Hematopoietic multipotent progenitor cell treated with erythropoietin and hydrocortisone succinate and interleukin-3 and kit ligand, for 8 days (in vitro differentiated cells): Measurements from ENCODE around the gene SMIM35.

ENCODE experiments used
- DNase-seq: peaks from one replicate; pipeline ENCODE4 v3.0.0-alpha.2; 2015

SMIM35 gene

GRCh38 chr11:118017631-118018315, 69.0 kb downstream of the SMIM35 start:
- DNase-seq: no peak

- no peak for DNase-seq
Observed at GRCh38 chr11:118017111-118017510, 69.7 kb downstream of the SMIM35 start.

DNA sequence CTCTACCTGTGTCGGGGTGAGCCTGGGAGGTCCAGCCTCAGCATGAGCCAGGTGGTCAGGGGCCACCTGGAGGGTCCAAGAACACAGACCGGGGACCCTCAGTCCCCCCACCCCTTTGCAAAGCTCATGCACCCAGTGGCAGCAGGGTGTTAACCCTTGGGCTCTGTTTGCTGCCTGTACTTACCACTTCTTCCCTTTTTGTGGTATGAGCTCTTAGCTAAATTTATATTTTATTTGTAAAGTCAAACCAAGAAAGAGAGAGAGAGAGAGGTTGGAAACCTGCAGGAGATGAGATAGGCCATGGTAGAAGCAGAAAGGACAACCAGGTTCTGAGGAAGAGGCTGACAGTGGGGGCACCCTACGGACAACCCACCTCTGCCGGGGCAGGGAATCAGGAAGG, 70.7 kb downstream of the SMIM35 start:
- DNase-seq: no peak

- no peak for DNase-seq
Observed at GRCh38 chr11:118015385-118015841, 71.3 kb downstream of the SMIM35 start.

DNA sequence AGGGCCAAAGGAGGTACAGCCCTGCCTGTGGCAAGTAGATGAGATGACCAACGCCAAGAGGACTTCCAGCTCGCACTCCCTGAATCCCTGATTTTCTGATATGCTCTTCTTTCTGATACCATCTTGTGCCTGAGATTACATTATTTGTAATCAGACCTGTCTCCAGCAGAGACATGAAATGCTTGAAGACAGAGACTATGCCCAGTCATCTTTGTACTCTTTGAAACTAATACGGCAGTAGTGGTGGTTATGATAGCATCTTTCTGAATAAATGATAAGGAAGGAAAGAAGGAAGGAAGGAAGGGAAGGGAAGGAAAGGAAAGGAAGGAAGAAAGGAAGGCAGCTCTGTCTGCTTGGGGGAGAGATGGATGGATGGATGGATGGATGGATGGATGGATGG, 72.7 kb downstream of the SMIM35 start:
- no peak for DNase-seq

- peak; percentile 51 for DNase-seq
Observed at GRCh38 chr11:118012083-118012669, 74.6 kb downstream of the SMIM35 start.

DNA sequence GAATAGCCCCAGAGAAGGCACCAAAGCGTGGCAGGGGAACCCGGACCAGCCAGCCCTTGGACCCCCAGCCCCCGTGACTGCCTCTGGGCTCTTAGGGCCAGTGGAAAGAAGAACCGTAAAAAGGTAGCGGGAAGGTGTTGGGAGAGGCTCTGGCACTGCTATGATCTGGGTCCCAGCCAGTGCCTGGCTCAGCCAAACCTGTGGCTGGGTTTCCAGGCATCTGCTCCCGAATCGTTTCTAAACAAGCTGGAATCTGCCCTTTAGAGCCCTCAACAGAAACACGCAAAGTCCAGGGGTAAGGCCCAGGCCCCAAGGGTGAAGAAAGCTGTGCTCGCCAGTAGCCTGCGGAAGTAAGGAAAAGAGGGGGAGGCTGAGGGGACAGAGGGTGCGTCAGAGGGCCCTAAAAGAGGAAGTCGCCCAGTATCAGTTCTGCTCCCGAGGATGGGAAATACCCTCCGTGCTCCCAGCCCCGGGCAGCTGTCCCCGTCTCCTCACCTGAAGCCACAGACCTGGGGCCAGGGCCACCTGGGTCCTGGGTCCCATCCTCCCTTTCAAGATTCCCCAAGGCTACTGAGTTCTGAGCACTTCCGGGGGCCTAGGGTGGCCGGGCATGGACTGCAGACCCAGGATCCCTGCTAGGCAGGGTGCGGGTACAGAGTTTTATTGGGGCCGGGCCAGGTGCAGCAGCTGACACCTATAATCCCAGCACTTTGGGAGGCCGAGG, 75.9 kb downstream of the SMIM35 start:
- peak; percentile 20 for DNase-seq

- DNase-seq: no peak
Observed at GRCh38 chr11:118009864-118010737, 76.7 kb downstream of the SMIM35 start.

GRCh38 chr11:118008271-118008911, 78.4 kb downstream of the SMIM35 start:
- no peak for DNase-seq

GRCh38 chr11:118007563-118008270, 79.0 kb downstream of the SMIM35 start:
- peak; percentile 65 for DNase-seq

DNA sequence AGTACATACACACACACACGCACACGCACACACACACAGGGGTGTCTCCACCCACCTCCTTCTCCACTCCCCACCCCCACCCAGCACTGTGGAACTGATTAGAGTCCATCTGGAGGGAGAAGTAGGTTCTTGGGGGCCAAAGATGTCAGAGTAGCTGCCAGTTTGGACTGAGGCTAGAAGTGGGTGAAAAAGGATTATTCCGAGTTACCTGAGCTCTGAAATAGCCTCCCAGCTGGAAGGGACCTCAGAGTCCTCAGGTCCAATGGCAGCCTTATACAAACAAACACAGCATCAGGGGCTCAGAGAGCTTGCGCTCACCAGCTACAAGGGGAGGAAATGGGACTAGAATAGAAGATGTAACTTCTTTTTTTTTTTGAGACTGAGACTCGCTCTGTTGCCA, 79.7 kb downstream of the SMIM35 start:
- no peak for DNase-seq

DNA sequence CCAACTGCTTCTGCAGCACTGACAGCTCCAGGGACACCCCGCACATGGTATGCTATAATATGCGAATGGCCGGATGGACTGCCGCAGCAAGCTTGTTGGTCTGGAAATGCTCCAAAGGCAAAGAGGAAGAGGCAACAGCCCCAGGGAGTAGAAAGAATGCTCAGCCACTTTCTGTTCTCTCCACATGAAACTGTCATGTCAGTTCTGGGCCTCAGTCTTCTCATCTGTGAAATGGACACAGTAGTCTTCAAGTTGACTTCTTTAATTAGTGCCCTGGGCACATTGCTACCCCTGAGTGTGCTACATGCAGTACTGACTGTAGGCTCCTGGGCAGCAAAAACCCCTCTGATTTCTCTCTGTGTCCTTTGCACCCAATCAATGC, 80.6 kb downstream of the SMIM35 start:
- no peak for DNase-seq

DNA sequence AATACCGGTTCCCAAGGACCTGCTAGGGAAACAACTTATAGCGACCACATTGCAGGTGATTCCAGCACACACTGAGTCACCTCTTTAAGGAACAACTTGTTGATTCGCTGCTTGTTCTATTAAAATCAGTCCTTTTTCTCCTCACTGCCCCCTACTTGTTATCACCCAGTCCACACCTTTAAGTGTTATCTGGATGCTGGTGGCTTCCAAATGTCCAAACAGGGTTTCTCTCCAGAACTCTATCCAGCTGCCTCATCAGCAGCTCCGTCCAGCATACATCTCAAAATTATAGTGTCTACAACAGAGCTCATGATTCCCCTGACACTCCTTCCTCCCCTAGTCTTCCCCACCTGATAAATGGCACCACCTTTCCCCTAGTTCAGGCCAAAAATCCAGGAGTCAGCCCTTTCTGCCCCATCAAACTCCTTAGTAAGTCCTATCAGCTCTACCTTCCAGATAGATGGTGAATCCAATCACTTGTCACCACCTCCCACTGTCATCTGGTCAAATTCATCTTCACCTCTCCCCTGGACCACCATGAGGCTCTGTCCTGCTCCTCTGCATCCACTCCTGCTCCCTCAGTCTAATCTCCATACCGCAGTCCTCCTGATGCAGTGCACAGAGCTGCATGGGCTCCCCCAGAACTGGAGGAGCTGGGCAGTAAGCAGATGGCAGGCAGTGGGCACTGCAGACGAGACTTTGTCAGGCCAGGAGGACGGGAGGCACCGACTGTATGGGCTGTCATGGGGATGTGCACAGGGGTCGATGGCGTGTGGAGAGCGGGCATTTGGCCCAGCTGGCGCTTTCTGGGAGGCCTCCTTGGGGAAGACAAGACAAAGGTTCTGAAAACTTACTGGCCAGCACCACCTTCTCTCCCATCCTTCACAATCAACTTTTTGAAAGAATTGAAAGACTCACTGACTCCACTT, 81.3 kb downstream of the SMIM35 start:
- DNase-seq: peak; percentile 12

- DNase-seq: no peak
Observed at GRCh38 chr11:118004543-118005223, 82.1 kb downstream of the SMIM35 start.

GRCh38 chr11:118003456-118003855, 83.3 kb downstream of the SMIM35 start:
- DNase-seq: no peak

DNA sequence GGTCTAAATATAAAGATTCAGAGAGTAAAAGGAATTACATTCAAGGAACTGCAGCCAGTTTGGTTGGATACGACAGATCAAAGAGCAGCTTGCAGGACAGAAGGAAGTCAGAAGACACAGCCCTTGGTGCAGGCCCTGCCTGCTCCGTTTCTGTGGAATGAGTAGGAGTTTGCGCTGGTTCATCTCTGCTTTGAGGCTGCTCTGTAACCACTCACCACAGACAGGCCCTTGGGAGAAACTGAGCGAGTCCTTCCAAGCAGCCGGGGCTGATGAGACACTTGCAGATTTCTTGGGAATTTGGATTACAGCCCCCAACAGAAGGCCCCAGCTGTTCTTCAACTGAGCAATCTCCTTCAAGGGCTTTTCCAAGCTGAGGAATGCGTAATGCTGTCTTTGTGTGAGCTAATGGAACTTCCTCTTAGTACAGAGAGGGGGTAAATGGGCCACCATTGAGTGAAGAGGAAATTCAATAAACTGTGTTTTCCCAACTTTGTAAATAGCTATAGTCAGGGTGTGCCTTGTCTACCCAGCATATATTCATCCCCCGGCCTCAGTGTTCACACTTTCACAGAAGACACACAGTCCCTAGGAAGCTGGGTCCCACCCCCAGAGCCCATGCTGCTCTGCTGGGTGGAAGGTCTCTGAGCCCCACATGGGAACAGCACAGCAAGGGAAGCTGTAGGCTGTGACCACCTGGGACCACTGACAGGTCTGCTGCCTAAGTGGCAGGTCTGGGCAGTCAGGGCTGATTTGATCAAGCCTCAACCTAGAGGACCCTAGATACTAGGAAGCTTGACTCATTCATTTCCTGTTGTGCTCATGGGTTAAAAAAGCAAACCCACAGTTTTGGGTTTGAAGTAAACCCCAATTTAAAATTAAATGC, 84.0 kb downstream of the SMIM35 start:
- DNase-seq: peak; percentile 12

GRCh38 chr11:118002010-118002540, 84.7 kb downstream of the SMIM35 start:
- peak; percentile 75 for DNase-seq

GRCh38 chr11:118001494-118001971, 85.2 kb downstream of the SMIM35 start:
- DNase-seq: peak; percentile 62

DNA sequence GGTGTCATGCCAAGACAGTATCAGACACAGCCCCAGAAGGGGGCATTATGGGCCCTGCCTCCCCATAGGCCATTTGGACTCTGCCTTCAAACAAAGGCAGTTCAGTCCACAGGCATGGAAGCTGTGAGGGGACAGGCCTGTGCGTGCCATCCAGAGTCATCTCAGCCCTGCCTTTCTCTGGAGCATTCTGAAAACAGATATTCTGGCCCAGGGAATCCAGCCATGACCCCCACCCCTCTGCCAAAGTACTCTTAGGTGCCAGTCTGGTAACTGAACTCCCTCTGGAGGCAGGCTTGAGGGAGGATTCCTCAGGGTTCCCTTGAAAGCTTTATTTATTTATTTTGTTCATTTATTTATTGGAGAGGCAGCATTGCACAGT, 85.9 kb downstream of the SMIM35 start:
- DNase-seq: no peak
